ENCODE data around the gene SIRPD.
"Not testable (repeated sequence)": the region's sequence is repeated elsewhere in the genome, so short reads cannot be mapped to it uniquely, and the experiment has no call there.

Gene SIRPD

DNA sequence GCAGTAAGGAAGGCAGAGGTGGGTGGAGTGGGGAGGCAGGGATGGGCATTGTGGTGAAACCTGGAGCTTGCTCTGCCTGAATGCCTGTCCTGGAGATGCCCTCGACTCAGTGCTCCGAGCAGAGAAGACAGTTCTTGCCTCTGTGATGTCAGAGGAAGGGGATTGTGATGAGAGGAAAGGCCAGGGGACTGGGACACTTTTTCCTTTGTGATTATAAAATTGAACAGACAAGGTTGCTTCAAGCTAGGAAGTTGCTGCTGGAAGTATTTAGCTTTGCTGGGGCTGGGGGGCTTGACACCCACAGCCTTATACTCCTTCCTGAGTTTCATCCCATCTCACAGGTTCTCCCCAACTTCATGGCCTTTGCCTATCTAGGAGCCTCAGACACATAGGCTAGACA lies at the start of gene SIRPD:
Gene SIRPD (minus strand): TSS at position 101 of the 400 bp plus-strand sequence. CDS start 52 bp downstream, at position 49.
- no peak for DNase-seq

- DNase-seq = no peak
Measured at GRCh38 chr20:1600736-1601135, 43.2 kb upstream of the SIRPD start.

DNA sequence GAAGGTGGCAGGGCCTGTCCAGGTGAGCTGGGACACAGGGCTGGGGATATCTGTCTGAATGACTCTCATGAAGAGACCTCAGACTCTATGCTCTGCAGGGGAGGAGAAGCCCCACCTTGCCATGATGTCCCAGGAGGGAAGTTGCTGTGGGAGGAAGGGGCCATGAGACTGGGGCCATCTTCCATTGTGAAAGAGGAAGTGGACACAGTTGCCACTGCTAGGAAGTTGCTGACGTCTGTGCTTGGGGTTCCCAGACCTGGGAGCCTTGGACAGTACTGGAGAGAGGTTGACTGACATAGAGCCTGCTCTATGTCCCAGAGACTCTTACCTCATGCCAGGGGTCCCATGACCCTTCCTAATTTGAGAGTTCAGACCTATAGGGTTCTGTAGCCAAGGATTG lies 37.8 kb upstream of the SIRPD start:
- DNase-seq = no peak

GRCh38 chr20:1588533-1589460 lies 31.3 kb upstream of the SIRPD start:
- DNase-seq = no peak

DNA sequence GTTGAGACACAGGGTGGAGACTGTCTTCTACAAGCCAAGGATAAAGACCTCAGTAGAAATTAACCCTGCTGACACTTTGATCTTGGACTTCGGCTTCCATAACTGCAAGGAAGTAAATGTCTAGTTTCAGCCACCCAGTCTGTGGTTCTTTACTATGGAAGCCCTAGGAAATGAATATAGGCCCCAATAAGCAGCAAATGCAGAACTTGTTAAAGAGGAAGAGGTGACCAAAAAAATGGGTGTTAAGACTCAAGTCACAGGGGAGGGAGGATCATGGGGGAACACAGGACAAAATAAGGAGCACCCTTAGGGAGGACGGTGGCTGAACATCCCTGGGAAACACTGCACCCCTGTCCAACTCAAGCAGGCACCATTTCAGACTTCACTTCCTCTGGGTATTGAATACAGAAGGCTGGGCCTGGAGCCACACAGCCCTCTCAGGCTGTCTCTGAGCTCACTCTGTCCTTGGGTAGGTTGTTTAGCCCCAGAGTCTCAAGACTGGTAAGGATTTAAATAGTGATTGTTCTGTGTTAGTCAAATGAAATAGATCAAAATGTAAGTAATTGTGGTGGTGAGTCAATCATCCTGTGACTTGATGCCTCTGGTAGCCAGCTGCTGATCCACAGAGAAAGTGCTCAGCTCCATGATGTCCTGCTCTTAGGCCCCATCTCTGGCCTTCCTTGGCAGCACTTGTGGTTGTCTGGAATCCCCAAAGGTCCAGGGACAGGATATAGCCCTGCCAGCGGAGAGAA lies 30.5 kb upstream of the SIRPD start:
- DNase-seq = no peak

DNA sequence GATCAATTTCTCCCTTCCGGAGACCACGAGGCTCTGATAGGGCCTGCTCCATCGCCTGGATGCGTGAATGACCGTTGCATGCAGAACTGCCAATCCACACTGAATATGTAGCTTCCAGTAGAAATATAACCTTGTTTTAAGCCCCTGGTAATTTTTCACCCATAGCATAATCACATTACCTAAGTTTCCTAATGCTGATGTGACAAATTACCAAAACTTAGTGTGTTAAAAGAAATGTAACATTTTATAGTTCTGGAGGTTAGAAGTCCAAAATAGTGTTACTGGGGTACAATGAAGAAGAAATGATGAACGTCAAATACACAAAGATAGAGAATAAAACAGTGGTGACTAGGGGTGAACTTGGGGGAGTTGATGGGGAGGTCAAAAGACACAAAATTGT lies 22.0 kb upstream of the SIRPD start:
- no peak for DNase-seq

DNA sequence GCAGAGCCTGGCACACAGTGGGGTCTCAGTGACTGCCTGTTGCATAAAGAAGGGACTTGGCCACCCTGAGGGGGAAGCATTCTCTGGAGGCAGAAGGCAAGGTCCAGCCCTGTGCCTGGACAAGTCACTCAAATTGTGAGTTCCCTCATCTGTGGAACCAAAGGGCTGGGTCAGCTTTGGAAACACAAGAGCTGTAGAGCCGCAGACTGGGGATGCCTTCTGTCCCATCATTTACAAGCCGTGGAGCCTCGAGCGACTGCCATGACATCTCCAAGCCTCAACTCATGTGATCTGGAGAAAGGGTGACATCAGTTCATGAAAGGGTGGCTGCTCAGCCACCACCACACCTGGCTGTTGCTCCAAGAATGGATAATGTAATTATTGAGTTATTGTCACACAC lies 20.4 kb upstream of the SIRPD start:
- DNase-seq = no peak

DNA sequence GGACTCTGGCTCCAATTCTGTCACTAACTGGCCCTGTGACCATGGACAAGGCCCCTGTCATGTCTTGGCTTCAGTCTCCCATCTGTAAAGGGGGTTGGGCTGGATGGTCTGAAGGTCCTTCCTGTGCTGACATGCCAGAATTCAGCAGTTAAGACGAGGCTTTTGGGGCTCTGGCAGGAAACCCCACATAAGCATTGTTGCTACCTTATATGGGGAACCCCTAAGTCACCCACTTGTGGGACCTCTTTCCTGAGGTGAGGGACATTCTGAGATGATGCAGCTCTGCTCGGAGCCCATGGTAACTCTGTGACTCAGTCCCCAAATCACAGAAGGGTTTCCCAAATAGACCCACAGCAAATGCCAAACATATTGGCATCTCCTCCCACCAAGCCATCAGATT lies 19.8 kb upstream of the SIRPD start:
- DNase-seq = not testable (repeated sequence)

GRCh38 chr20:1576641-1577040 lies 19.1 kb upstream of the SIRPD start:
- DNase-seq = no peak

DNA sequence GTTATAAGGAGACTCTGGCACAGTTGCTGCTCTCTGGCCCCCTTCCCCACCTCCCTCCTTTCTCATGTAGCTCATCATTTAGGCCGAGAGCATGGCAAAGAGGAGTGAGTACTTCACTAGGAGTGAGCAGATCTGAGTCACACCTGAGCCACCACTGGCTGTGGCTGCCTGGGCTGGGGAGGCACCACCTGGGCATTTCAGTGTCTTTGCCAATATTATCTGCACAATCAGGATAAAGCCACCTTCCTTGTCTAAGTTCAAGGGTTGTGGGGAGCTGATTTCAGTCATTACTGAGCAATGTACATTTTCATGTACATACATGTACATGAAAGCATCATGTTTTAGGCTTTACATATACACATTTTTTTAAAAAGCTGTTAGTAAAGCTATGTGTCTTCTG lies 18.5 kb upstream of the SIRPD start:
- DNase-seq = not testable (repeated sequence)

- DNase-seq = not testable (repeated sequence)
Measured at GRCh38 chr20:1571583-1571982, 14.1 kb upstream of the SIRPD start.

- no peak for DNase-seq
Measured at GRCh38 chr20:1569415-1569881, 11.9 kb upstream of the SIRPD start.

GRCh38 chr20:1568163-1568490 lies 10.6 kb upstream of the SIRPD start:
- DNase-seq = no peak

GRCh38 chr20:1567392-1568162 lies 10.1 kb upstream of the SIRPD start:
- DNase-seq = no peak

DNA sequence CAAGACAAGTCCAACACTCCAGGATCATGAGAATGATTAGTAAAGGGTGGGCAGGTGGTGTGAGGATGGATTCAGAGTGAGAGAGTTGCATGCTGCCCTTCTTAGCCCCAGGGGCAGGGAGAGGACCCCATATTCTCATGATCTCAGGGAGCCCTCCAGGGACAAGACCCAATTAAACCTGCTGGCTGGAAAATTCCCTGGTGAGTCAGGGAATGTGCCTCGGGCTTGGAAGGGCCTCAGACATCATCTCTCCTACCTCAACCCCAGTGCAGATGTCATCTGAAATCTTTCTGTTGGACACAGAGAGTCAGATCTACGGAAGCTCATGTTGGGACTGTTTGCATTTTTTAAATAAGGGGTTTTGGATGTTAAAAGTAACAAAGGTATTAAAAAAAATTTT lies 9.2 kb upstream of the SIRPD start:
- no peak for DNase-seq

DNA sequence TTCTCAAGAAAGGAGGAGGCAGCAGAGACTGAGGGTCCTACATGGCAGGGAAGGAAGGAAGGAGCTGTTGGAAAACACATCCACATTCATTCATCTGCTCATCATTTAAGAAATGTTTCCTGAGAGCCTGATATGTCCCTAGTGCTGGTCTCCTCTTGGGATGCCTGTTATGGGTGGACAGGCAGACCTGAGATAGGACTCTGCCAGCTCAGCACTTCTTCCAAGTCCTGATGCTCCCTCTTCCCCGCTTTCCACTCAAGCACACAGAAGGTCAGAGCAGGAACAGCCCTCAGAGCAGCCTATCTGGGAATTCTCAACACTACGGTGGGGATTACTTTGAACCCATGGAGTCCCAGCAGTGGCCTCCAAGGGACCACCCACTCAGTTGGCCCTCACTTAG lies 8.0 kb upstream of the SIRPD start:
- DNase-seq = no peak

GRCh38 chr20:1563598-1563997 lies 6.1 kb upstream of the SIRPD start:
- DNase-seq = no peak

GRCh38 chr20:1562622-1563021 lies 5.1 kb upstream of the SIRPD start:
- no peak for DNase-seq

- DNase-seq = no peak
Measured at GRCh38 chr20:1561350-1561749, 3.8 kb upstream of the SIRPD start.

DNA sequence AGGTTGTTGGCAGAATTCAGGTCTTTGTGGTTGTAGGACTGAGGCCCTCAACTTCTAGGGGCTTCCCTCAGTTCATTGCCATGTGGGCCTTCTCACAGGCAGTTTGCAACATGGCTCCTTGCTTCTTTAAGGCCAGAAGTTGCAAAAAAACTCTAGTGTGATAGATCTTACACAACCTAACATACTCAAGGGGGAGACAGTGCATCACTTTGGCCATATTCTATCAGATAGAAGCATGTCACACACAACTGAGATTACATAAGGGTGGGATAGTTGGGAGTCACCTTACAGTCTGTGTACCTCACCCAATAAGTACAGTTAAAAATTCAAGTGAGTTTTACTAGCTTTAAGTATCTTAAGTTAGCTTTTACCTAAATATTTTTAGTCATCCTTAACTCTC lies 1.6 kb downstream of the SIRPD start:
- DNase-seq = no peak

- DNase-seq = no peak
Measured at GRCh38 chr20:1539816-1540419, 17.6 kb downstream of the SIRPD start.

- no peak for DNase-seq
Measured at GRCh38 chr20:1538655-1539054, 18.9 kb downstream of the SIRPD start.

DNA sequence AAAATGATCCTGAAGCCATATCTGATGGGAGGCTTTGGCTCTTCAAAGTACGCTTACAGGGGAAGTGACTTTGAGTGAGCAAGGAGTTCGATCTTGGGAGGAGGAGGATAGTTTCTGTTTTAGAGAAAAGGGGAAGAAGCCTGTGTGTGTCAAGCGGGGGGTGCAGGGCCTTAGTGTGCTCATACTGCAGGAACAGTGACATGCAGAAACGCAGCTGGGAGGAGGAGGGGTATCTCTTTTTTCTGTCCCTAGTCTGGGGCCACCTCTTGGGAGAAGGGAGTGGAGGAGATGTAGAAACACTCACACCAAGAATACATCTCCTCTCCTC lies 19.8 kb downstream of the SIRPD start:
- no peak for DNase-seq
